Testis (tissue), 2 donors: ENCODE measurements around the gene SPOCD1.

Source experiments
- POLR2A ChIP-seq: fragments of 450-650 bp; IDR thresholded peaks from one replicate; pipeline ENCODE4 v1.6.1; 2017; ENCODE audit warnings: antibody characterized with exemption, mild to moderate bottlenecking, moderate library complexity
- TF ChIP-seq, protein P1 (sequence below), 3 experiments: fragments of 450-650 bp in 2 of 3; fragments of 200-600 bp in 1 of 3; sonication (generic) in 1 of 3; IDR thresholded peaks; one replicate each; pipeline ENCODE4 v1.5.1; 2016 to 2019; ENCODE audit warnings: antibody characterized with exemption in 3 of 3, mild to moderate bottlenecking in 2 of 3, moderate library complexity in 1 of 3

DNA sequence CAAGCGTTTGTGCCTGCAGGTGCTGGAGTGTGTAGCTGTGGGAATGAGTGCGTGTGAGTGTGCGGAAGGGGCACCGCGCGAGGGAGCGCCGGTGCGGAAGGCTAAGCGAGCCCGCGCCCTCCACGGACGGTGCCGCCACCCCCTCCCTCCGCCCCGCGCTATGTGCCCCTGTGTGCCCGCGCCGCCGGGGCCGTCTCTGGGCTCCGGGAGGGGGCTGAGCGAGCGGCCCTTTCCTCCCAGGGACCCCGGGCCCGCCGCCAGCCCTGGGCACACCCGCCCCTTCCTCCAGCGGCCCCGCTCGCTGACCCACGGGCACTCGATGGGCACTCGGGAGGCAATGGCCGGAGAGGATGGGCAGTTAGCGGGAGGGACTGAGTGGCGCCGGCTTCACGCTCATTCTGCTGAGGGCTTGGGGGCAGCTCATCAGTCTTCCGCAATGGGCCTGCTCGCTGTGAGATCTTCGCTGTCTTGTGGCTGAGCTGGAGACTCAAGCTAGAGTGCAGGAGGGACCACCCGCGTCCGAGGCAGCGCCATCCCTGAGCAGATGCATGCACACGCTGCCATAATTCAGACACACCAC, 43.1 kb downstream of the SPOCD1 start:
- TF ChIP-seq POLR2A = no peak
- TF ChIP-seq, protein P1, sequence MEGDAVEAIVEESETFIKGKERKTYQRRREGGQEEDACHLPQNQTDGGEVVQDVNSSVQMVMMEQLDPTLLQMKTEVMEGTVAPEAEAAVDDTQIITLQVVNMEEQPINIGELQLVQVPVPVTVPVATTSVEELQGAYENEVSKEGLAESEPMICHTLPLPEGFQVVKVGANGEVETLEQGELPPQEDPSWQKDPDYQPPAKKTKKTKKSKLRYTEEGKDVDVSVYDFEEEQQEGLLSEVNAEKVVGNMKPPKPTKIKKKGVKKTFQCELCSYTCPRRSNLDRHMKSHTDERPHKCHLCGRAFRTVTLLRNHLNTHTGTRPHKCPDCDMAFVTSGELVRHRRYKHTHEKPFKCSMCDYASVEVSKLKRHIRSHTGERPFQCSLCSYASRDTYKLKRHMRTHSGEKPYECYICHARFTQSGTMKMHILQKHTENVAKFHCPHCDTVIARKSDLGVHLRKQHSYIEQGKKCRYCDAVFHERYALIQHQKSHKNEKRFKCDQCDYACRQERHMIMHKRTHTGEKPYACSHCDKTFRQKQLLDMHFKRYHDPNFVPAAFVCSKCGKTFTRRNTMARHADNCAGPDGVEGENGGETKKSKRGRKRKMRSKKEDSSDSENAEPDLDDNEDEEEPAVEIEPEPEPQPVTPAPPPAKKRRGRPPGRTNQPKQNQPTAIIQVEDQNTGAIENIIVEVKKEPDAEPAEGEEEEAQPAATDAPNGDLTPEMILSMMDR (IDR thresholded peaks at IDR 0.05) = no peak
